GM12873 (cell line): Measurements from ENCODE around the gene PADI2.

Source experiments
- TF ChIP-seq, protein P1 (sequence below): IDR thresholded peaks from 2 replicates; pipeline ENCODE4 v1.5.1; 2012; ENCODE audit warnings: low read depth, mild to moderate bottlenecking, moderate library complexity, low read length, control low read depth; ENCODE audit not compliant: insufficient read depth; ENCODE audit errors: missing control alignments

Gene PADI2

GRCh38 chr1:17061892-17062291 is 57.4 kb downstream of the PADI2 start:
- TF ChIP-seq, protein P1, sequence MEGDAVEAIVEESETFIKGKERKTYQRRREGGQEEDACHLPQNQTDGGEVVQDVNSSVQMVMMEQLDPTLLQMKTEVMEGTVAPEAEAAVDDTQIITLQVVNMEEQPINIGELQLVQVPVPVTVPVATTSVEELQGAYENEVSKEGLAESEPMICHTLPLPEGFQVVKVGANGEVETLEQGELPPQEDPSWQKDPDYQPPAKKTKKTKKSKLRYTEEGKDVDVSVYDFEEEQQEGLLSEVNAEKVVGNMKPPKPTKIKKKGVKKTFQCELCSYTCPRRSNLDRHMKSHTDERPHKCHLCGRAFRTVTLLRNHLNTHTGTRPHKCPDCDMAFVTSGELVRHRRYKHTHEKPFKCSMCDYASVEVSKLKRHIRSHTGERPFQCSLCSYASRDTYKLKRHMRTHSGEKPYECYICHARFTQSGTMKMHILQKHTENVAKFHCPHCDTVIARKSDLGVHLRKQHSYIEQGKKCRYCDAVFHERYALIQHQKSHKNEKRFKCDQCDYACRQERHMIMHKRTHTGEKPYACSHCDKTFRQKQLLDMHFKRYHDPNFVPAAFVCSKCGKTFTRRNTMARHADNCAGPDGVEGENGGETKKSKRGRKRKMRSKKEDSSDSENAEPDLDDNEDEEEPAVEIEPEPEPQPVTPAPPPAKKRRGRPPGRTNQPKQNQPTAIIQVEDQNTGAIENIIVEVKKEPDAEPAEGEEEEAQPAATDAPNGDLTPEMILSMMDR, result no peak

GRCh38 chr1:17061486-17061885 is 57.8 kb downstream of the PADI2 start:
- TF ChIP-seq, protein P1, result no peak

DNA sequence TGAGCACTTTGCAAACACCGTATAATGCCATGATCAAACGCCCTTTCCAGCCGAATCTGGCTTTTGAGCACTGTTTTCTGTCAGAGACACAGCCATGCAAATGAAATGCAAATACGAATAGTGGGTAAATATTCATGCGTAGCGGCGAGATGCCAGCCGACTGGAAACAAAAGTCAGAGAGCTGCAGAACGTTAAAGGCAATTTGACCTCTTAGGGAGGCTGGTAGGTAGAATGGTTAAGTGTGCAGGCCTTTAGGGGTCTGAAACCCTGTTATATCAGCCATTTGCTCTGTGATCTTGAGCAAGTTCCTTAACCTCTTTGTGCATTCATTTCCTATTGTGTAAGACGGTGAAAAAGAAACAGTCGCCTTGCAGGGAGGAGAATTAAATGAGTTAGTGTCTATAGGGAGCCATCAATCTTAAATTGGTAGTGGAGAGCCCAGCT is 58.9 kb downstream of the PADI2 start:
- TF ChIP-seq, protein P1, result no peak

- TF ChIP-seq, protein P1, result peak; percentile 89
Measured at GRCh38 chr1:17059391-17060305, 59.6 kb downstream of the PADI2 start.

GRCh38 chr1:17056551-17056950 is 62.7 kb downstream of the PADI2 start:
- TF ChIP-seq, protein P1, result no peak

GRCh38 chr1:17055801-17056200 is 63.5 kb downstream of the PADI2 start:
- TF ChIP-seq, protein P1, result no peak

DNA sequence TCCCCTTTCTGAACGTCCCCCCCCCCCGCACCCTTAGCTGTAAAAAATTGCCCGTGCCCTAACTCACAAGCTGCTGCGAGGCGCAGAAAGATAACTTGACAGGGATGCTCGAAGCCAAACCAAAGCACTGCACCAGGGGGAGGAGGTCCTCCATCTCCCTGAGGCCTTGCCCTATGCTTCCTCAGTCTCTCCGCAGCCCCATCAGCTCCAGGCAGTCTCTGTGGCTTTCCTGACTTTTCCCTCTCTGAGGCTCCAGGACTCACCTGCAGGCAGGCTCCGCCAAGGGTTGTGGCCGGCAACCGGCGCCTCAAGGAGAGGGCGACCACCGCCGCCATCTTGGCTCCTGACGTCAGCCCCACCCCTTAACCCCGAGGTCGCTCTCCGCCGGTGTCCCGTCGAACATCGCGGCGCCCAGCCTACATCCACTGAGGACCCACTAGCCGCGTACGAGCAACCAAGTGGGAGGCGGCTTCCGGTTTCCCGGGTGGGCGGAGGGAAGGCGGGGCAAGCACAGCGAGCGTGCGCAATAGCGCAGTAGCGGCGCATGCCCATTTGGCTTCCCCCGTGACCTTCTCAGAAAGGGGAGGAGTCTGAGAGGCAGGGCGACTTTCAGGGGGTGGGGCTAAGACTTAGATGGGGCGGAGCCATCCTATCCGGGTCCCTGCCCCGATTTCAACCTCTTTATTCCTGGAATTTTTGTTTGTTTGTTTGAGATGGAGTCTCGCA is 65.4 kb downstream of the PADI2 start, which contains the start of gene SDHB:
SDHB (minus strand) TSS at position 348 of the 726 bp plus-strand sequence; CDS start at position 335, 13 bp downstream.
- TF ChIP-seq, protein P1, result no peak
